OCI-LY7 (cell line): ENCODE measurements around the gene POR. TPM values are rescaled to one million over a fixed set of nuclear protein-coding genes. Genes with fewer than 3 reads are reported as not detected.

Experiments
- BruUV-seq: library from RNA; stranded (reverse); fragments of 400-500 nt; replicated peaks from 2 replicates; lab custom pipeline; 2021; lab: Mats Ljungman, UMichigan
- CTCF ChIA-PET: fragments of 300-600 bp; sonication (Branson Sonifier 250); formaldehyde crosslinking; loops from one replicate; lab custom pipeline; 2022; ENCODE audit warnings: antibody characterized with exemption; ENCODE audit not compliant: unreplicated experiment; lab: Charles Lee
- POLR2A ChIA-PET: fragments of 300-600 bp; sonication (Branson Sonifier 250); formaldehyde crosslinking; loops from one replicate; lab custom pipeline; 2022; ENCODE audit warnings: antibody characterized with exemption; lab: Charles Lee
- DNase-seq: peaks from one replicate; pipeline ENCODE4 v3.0.0-alpha.2; 2015; ENCODE audit warnings: low spot score
- H2AFZ ChIP-seq: fragments of 200-600 bp; sonication (generic), shearing (Covaris generic); 2 replicates; pipeline ENCODE4 v1.6.1; 2014; ENCODE audit warnings: mild to moderate bottlenecking, antibody characterized with exemption, low read length, moderate library complexity
- H3K27ac ChIP-seq: fragments of 200-600 bp; sonication (generic); 2 replicates; pipeline ENCODE4 v1.5.1; 2014; ENCODE audit warnings: mixed run types, low read depth, mild to moderate bottlenecking, moderate library complexity, low read length, inconsistent platforms; ENCODE audit not compliant: poor library complexity, severe bottlenecking
- H3K36me3 ChIP-seq: fragments of 200-600 bp; sonication (generic); 2 replicates; pipeline ENCODE4 v1.6.1; 2014; ENCODE audit warnings: mild to moderate bottlenecking, antibody characterized with exemption, low read length, moderate library complexity, mixed read lengths; ENCODE audit not compliant: insufficient read depth
- H3K4me1 ChIP-seq: fragments of 200-600 bp; sonication (generic); 2 replicates; pipeline ENCODE4 v1.5.1; 2014; ENCODE audit warnings: mild to moderate bottlenecking, low read length; ENCODE audit not compliant: insufficient read depth, poor library complexity, severe bottlenecking
- H3K4me2 ChIP-seq: fragments of 200-600 bp; sonication (generic); 2 replicates; pipeline ENCODE4 v1.6.1; 2014; ENCODE audit warnings: mild to moderate bottlenecking, low read length
- H3K4me3 ChIP-seq: fragments of 200-600 bp; sonication (generic); 2 replicates; pipeline ENCODE4 v1.5.1; 2014; ENCODE audit warnings: mild to moderate bottlenecking, low read depth, low read length; ENCODE audit not compliant: poor library complexity, severe bottlenecking
- H3K79me2 ChIP-seq: fragments of 200-600 bp; sonication (generic); 2 replicates; pipeline ENCODE4 v1.6.1; 2016; ENCODE audit warnings: low read depth, mild to moderate bottlenecking, low read length, moderate library complexity, mixed read lengths; ENCODE audit not compliant: insufficient read depth
- H3K9me2 ChIP-seq: fragments of 200-600 bp; sonication (generic); 2 replicates; pipeline ENCODE4 v1.6.1; 2016; ENCODE audit warnings: mild to moderate bottlenecking, low read length, mixed read lengths; ENCODE audit not compliant: insufficient read depth
- H3K9me3 ChIP-seq: fragments of 200-600 bp; sonication (generic); 2 replicates; pipeline ENCODE4 v1.6.1; 2014; ENCODE audit warnings: mild to moderate bottlenecking, mixed run types, low read length, mixed read lengths
- H4K20me1 ChIP-seq: fragments of 200-600 bp; sonication (generic); 2 replicates; pipeline ENCODE4 v1.6.1; 2014; ENCODE audit warnings: mild to moderate bottlenecking, antibody characterized with exemption, low read length, moderate library complexity, mixed read lengths; ENCODE audit not compliant: insufficient read depth
- CTCF ChIP-seq: fragments of 200-600 bp; sonication (generic); conservative IDR thresholded peaks from 2 replicates; pipeline ENCODE4 v1.5.1; 2014; ENCODE audit warnings: mild to moderate bottlenecking, antibody characterized with exemption, low read length, moderate library complexity, mixed read lengths
- EZH2phosphoT487 ChIP-seq: fragments of 200-600 bp; sonication (generic); IDR thresholded peaks from 2 replicates; pipeline ENCODE4 v1.6.1; 2018; ENCODE audit warnings: low read depth, borderline replicate concordance, mild to moderate bottlenecking, mixed run types, antibody characterized with exemption, low read length, moderate library complexity, mixed read lengths
- intact Hi-C: fragments of 100-400 bp; cut with micrococcal nuclease; formaldehyde crosslinking; loops from one replicate; pipeline ENCODE4 v1.10.0; 2022; ENCODE audit not compliant: unreplicated experiment
- total RNA-seq, 2 experiments: library from RNA; depleted of rRNA in 1 of 2; stranded (reverse); fragments of >200 nt in 1 of 2; shearing (Covaris generic) in 1 of 2; gene quantifications; 2 replicates each; pipeline ENCODE4 v1.2.3, GENCODE V29; 2014 to 2022

POR gene
- total RNA-seq, 2 experiments from 2014 or later, result 41.5 to 45.2 TPM

DNA sequence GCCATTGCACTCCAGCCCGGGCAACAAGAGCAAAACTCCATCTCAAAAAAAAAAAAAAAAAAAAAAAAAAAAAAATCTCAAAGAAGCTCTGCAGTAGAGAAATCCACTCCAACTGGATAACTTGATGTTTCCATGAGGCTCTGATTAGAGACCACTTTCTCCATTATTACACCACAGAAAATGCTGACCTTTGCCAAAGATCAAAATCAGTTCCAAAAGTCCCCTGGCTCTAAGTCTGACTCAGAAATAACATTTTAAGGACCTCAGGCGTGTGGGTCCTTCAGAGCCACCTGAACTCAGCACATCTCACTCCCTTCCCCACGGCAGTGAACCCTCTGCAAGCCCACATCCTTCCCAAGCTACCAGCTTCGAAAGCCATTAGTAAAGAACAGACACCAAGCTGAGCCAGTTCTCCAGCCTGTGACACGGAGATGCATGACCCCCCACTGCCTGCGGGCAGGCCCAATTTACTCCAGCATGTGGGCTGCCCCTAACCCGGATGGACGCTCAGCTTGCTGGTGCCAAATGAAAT lies 93.3 kb downstream of the POR start:
- H3K4me3 ChIP-seq, result no peak overlapping the region
- peaks cover 11% of the 10 kb centered on the region; the same call in 1 of the 2 replicates for H3K36me3 ChIP-seq
- no peak overlapping the region for H2AFZ ChIP-seq
- intact Hi-C loops, result no loop called here
- H3K4me1 ChIP-seq, result peaks cover 12% of the 10 kb centered on the region
- no peak for DNase-seq
- H3K4me2 ChIP-seq, result no peak overlapping the region
- no peak for TF ChIP-seq EZH2phosphoT487
- no peak for TF ChIP-seq CTCF
- POLR2A ChIA-PET, result interaction anchor here (0.6 to 0.7 kb wide), 2 partner anchors 22 to 157 kb away, joined by 3 to 5 read pairs; no protein-coding TSS in a partner anchor
- CTCF ChIA-PET, result no interaction called here
- H3K27ac ChIP-seq, result no peak overlapping the region
- no peaks in the 10 kb centered on the region for H4K20me1 ChIP-seq
- H3K9me3 ChIP-seq, result no peaks in the 10 kb centered on the region
- H3K79me2 ChIP-seq, result no peaks in the 10 kb centered on the region
- H3K9me2 ChIP-seq, result no peaks in the 10 kb centered on the region
- no TSS peak for BruUV-seq

- no peak overlapping the region for H3K4me3 ChIP-seq
- H3K9me2 ChIP-seq, result no peaks in the 10 kb centered on the region
- ChIA-PET CTCF (interaction anchor here (1.0 kb wide), 1 partner anchor 10 kb away, joined by 3 read pairs; no protein-coding TSS in a partner anchor), POLR2A (interaction anchor here (0.7 kb wide), 1 partner anchor 449 kb away, joined by 3 read pairs; no protein-coding TSS in a partner anchor)
- H3K4me2 ChIP-seq, result no peak overlapping the region
- intact Hi-C loops, result no loop called here
- H3K79me2 ChIP-seq, result no peaks in the 10 kb centered on the region
- H3K36me3 ChIP-seq, result no peaks in the 10 kb centered on the region
- H3K27ac ChIP-seq, result no peak overlapping the region
- no peak overlapping the region for H2AFZ ChIP-seq
- BruUV-seq, result no TSS peak
- TF ChIP-seq CTCF, result no peak
- no peaks in the 10 kb centered on the region for H3K9me3 ChIP-seq
- no peaks in the 10 kb centered on the region for H4K20me1 ChIP-seq
- DNase-seq, result no peak
- peaks cover 12% of the 10 kb centered on the region for H3K4me1 ChIP-seq
These were observed 95.0 kb downstream of the POR start for GRCh38 chr7:76009672-76010600.
